Stimulated activated CD4-positive, alpha-beta T cell treated with anti-CD3 and anti-CD28 coated beads, Interleukin-15, amount 100 ng/mL, for 24 hours (primary cell): ENCODE data around the gene SRRM1.
A peak's percentile ranks its signal among the peaks of the same experiment; 100 is the strongest.

Experiments used
- DNase-seq: peaks from one replicate; pipeline ENCODE4 v3.0.0-alpha.2; 2020

The SRRM1 gene, protein sequence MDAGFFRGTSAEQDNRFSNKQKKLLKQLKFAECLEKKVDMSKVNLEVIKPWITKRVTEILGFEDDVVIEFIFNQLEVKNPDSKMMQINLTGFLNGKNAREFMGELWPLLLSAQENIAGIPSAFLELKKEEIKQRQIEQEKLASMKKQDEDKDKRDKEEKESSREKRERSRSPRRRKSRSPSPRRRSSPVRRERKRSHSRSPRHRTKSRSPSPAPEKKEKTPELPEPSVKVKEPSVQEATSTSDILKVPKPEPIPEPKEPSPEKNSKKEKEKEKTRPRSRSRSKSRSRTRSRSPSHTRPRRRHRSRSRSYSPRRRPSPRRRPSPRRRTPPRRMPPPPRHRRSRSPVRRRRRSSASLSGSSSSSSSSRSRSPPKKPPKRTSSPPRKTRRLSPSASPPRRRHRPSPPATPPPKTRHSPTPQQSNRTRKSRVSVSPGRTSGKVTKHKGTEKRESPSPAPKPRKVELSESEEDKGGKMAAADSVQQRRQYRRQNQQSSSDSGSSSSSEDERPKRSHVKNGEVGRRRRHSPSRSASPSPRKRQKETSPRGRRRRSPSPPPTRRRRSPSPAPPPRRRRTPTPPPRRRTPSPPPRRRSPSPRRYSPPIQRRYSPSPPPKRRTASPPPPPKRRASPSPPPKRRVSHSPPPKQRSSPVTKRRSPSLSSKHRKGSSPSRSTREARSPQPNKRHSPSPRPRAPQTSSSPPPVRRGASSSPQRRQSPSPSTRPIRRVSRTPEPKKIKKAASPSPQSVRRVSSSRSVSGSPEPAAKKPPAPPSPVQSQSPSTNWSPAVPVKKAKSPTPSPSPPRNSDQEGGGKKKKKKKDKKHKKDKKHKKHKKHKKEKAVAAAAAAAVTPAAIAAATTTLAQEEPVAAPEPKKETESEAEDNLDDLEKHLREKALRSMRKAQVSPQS

GRCh38 chr1:24642481-24643362 lies at the start of gene SRRM1:
Gene SRRM1, plus strand, starts transcription at chr1:24643302. Its CDS starts 25 bp downstream, at chr1:24643327.
- DNase-seq = peak; percentile 99

- DNase-seq = no peak
These were observed 48.8 kb upstream of the SRRM1 start for GRCh38 chr1:24594328-24594598.

DNA sequence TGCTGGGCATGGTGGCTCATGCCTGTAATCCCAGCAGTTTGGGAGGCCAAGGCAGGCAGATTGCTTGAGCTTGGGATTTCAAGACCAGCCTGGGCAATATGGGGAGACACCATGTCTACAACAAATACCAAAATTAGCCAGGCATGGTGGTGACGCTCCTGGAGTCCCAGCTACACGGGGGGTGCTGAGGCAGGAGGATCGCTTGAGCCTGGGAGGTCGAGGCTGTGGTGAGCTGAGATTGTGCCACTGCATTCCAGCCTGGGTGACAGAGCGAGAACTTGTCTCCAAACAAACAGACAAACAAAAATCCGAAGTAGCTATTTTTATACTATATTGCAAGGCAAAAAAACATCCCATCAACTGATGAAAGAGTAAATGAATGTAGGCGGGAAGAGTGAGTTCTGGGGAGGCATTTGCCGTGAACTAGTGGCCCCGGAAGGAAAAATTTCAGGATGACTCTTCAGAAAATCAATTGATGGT lies 46.7 kb upstream of the SRRM1 start:
- no peak for DNase-seq

- DNase-seq = no peak
These were observed 43.8 kb upstream of the SRRM1 start for GRCh38 chr1:24599265-24599664.

DNA sequence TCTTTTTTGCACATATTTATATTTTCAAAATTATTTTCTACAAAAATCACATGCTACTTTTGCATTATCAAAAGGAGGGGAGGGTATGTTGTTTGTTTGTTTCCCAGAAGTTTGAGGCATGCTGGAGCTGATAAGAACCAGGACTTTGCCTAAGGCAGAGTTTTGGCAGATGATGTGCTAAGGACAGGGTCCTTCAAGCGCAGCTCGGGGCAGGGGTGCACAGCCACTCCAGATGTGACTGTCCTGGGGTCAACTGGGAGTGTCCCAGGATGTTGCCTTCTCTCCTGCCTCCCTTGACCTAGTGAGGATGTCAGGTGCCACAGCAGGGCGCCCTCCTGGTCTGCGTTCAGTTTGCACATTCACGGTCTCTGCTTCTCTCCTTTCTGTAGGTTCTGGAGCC lies 42.6 kb upstream of the SRRM1 start:
- no peak for DNase-seq

DNA sequence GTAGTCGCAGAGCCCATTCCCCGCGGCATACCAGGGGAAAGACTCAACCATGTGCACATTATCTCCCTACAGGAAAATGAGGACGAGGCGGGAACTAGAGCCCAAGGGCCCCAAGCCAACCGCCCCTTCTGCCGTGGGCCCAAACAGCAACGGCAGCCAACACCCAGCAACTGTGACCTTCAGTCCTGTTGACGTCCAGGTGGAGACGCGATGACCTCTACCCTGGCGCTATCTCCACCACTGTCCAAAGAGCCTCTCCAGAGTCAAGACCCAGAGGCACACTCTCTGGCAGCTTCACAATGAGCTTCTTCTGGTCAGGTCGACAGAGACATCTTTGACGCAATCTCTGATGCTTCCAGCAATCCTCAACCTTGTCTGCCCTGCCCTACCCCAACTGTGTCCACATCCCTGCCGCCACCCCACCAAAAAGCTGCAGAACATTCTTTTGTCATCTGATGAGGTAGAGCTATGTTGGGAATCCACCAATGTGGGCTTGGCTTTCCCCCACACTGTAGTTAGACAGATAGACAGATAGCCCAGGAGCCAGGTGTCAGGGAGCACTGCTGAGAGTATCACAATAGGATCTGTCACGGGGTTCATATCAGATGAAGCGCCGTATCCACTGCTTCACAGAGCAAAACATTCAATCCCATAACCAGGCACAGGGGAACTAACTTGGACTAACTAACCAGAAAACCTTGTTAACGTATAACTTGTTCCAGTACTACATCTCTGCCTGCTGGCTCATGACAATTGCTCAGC lies 37.4 kb upstream of the SRRM1 start:
- DNase-seq = no peak

DNA sequence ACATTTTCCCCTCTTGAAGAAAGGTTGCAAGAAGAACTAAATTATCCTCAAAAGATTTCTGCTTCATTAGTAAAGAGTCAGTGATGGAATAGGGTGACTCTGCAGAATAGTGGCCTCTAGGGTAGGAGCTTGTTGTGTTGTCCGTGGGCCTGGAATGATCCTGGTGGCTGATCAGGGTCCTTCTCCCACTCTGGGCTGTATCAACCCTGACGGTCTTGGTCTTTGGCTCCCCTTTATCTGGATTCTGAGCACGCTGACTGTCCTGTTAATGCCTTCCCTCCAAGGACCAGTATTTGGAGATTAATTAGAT lies 36.9 kb upstream of the SRRM1 start:
- DNase-seq = no peak

DNA sequence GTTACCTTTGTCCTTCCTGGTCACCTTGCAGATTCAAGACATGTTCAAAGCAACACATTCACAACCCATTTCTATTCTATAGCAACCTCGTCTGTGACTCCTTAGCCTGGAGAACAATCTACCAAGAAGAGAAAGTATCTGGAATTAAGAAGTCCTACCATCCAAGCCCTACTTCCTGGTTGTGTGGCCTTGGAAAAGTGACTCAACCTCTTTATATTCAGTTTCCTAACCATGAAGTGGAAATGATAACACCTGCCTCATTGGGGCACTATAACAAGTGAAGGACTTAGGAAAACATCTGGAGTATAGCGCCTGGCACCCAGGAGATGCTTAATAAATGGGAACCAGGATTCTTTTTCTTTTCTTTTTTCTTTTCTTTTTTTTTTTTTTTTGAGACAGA lies 36.5 kb upstream of the SRRM1 start:
- DNase-seq = no peak

DNA sequence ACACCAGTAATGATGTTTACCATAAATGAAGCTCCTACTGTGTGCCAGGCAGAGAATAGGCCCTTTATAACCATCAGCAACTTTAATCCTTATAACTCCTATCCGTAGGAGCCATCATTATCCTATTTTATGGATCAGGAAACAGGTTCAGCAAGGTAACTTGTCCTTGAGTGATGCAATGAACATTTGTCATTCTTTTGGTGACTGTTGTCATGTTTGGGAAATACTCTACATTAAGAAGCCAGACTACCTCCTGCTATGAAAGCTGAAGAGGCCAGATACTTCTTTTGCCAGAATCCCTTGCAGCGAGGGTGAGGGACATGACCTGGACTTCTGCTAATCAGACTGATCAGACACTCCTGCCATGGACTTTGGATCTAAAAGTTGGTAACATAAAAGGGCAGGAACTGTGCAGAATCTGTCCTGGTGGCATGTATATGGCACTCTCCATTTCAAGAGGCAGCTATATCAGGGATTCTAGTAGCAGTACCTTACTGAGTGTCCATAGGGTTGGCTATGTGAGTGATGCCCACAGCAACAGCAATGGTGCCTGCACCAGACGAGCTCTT lies 33.1 kb upstream of the SRRM1 start:
- DNase-seq = no peak

GRCh38 chr1:24619376-24619775 lies 23.7 kb upstream of the SRRM1 start:
- DNase-seq = no peak

DNA sequence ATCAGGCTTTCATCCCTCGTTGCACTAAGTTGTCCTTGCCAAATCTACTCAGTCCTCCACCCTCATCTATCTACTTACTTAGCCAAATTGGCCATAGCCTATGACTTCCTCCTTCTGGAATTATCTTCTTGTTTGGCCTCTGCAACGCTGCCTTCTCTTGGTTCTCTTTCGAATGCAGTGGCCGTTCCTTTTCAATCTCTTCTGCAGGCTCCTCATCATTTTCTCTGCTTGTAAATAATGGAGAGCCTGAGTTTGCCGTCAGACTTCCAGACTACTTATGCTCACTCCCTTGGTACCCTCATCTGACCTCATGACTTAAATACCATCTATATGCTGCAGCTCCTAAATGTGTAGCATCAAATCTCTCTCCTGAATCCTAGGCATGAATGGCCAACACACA lies 22.4 kb upstream of the SRRM1 start:
- DNase-seq = no peak

DNA sequence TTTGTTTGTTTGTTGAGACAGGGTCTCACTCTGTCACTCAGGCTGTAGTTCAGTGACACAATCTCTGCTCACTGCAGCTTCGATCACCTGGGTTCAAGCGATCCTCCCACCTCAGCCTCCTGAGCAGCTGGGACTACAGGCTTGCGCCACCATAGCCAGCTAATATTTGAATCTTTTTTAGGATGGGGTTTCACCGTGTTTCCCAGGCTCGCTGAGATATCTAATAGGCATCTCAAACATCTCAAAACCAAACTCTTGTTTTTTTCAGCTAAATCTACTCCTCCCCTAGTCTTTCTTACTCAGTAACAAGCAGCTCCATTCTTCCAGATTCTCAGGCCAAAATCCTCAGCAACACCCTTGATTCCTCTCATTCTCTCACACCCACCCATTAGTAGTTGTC lies 22.0 kb upstream of the SRRM1 start:
- no peak for DNase-seq

- no peak for DNase-seq
These were observed 20.9 kb upstream of the SRRM1 start for GRCh38 chr1:24622218-24622617.

GRCh38 chr1:24632832-24633175 lies 10.3 kb upstream of the SRRM1 start:
- DNase-seq = no peak

DNA sequence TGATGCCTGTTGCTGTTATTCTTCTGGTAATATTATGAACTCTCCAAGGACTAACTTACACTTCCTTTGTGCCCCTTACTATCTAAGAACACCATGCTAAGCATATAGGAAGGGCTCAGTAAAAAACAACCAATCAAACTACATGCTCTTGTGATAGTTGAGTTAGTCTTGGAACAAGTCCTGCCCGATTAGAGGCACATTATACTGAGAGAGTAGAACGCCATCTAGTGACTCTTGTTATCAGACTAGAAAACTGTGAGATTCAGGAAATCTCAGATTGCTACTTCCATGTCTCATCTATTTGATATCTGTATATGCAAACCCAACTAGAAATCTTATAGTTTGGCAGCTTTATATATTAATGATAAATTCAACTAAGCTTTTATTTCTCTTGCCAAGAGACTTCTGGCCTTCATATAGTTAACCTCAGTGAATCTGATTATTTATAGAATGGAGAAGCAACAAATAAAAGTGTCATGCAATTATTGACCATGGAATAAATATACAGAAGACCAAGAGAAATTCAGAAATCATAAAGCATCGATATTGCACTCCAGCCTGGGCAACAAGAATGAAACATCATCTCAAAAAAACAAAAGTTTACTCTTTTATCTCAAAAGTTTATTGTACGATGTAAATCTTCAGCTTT lies 7.8 kb upstream of the SRRM1 start:
- no peak for DNase-seq

DNA sequence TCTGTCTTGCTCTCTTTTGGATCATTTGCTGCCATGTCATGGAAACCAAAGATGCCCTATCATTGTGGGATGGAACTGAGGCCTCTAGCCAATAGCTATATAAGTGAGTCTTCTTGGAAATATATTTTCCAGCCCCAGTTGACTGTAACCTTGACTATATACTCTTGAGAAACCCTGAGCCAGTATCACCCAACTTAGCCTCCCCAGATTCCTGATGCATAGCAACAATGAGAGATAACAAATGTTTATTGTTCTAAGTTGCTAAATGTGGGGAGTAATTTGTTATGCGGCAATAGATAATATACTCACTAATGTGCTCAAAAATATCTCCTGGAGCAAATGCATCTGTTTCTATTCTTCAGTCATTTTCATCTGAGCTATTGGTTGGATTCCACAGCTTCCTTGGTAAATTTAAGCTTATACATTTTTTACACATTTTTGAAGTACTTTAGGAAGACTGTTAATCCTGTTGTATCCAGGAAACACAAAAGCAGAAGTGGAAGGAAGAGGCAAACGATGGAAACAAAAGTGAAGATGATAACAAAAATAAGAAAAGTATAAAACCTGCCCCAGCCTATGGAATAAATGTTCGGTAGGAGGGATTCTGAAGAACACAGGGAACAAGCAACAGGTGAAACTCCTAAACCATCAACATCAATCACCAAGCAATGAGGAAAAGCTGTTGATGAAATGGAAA lies 6.3 kb upstream of the SRRM1 start:
- no peak for DNase-seq

- DNase-seq = no peak
These were observed 4.0 kb upstream of the SRRM1 start for GRCh38 chr1:24639094-24639493.

DNA sequence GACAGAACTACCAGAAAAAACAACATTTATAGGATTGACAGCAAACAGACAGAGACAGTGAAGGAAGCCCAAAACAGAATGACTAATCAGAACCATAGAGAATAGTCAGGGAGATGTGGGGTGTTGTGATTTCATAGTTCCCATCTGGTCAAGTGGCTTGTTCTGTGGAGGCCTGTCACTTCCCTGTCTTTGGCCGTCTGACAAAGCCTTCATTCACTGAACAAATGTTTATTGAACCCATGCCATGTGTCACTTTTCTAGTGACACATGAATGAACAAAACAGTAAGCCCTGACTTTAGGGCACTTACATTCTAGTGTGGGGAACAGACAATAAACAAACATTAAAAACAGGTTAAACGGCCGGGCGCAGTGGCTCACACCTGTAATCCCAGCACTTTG lies 3.2 kb upstream of the SRRM1 start:
- DNase-seq = no peak

GRCh38 chr1:24640288-24640687 lies 2.8 kb upstream of the SRRM1 start:
- no peak for DNase-seq

GRCh38 chr1:24641646-24642151 lies 1.4 kb upstream of the SRRM1 start:
- DNase-seq = peak; percentile 53
